ENCODE data around the gene PYHIN1. TPM values are rescaled to one million over a fixed set of nuclear protein-coding genes. Genes with fewer than 3 reads are reported as not detected.

PYHIN1 gene
- total and polyA plus RNA-seq, 2 of the 8 experiments (the other 6 are each of a cell fraction or from before 2014, with no cell fraction given), result not detected

- Histone ChIP-seq H2BK12ac (ENCODE audit: low read depth, low read length) (no peak overlapping the region), H3K4ac (replicated peaks; ENCODE audit: insufficient read length, low read depth, low read length) (no peak overlapping the region), H3K4me3 (ENCODE audit: extremely low read depth in 1 of 4, insufficient read depth in 2 of 4, low read depth in 3 of 4, low read length in 4 of 4) (no peak overlapping the region), H3K36me3 (ENCODE audit: control insufficient read depth in 2 of 4, insufficient read depth in 4 of 4, low read length in 3 of 4) (no peaks in the 10 kb centered on the region), H2BK15ac (ENCODE audit: low read length) (no peak overlapping the region), H3K4me1 (replicated peaks in 1 of 4; ENCODE audit: control insufficient read depth in 3 of 4, insufficient read depth in 4 of 4, low read length in 3 of 4) (no peaks in the 10 kb centered on the region), H4K5ac (ENCODE audit: insufficient read length, low read depth, low read length) (no peak overlapping the region), H3K9ac (replicated peaks in 1 of 4; ENCODE audit: extremely low read depth in 1 of 4, low read depth in 3 of 4, low read length in 3 of 4) (no peak overlapping the region), H3K79me1 (ENCODE audit: low read depth, low read length) (no peaks in the 10 kb centered on the region), H2BK20ac (ENCODE audit: low read length) (no peak overlapping the region), H3K23ac (ENCODE audit: insufficient read length) (no peak overlapping the region), H2BK120ac (replicated peaks; ENCODE audit: low read depth, low read length) (no peak overlapping the region), H3K4me2 (ENCODE audit: insufficient read depth in 1 of 2, low read depth in 2 of 2, low read length in 2 of 2) (no peak overlapping the region), H3K56ac (replicated peaks; ENCODE audit: insufficient read length, low read depth, low read length) (no peak overlapping the region), H3K14ac (ENCODE audit: insufficient read length) (no peak overlapping the region), H4K91ac (replicated peaks; ENCODE audit: insufficient read length, low read length) (no peak overlapping the region), H4K8ac (ENCODE audit: extremely low read depth, insufficient read depth, low read length) (no peak overlapping the region), H3K27ac (ENCODE audit: low read depth, low read length) (no peak overlapping the region), H3K9me3 (ENCODE audit: insufficient read depth in 2 of 2, low read depth in 1 of 2, low read length in 1 of 2) (peaks cover 0 to 9% of the 10 kb centered on the region in 2 experiments; a peak in 1 of 4 replicates), H2AK5ac (ENCODE audit: low read depth, low read length) (no peak overlapping the region), H3K79me2 (ENCODE audit: control insufficient read depth in 1 of 2, insufficient read depth in 2 of 2, low read length in 2 of 2) (no peaks in the 10 kb centered on the region), H4K20me1 (replicated peaks in 1 of 2; ENCODE audit: control insufficient read depth in 1 of 2, insufficient read depth in 2 of 2, low read length in 2 of 2) (no peaks in the 10 kb centered on the region), H3K18ac (ENCODE audit: extremely low read depth, low read length) (no peak overlapping the region), H3K27me3 (replicated peaks in 1 of 4; ENCODE audit: control insufficient read depth in 3 of 4, extremely low read depth in 1 of 4, insufficient read depth in 3 of 4, low read length in 3 of 4) (no peaks in the 10 kb centered on the region), H3K23me2 (ENCODE audit: low read depth, low read length) (no peaks in the 10 kb centered on the region), H2BK5ac (ENCODE audit: low read depth, low read length) (no peak overlapping the region), H2AFZ (ENCODE audit: low read length) (no peak overlapping the region)
- FAIRE-seq (no peak), DNase-seq (ENCODE audit: low read depth in 1 of 2, low spot score in 2 of 2) (no peak)
- TF ChIP-seq JUND (IDR thresholded peaks at IDR 0.05; ENCODE audit: low read length) (no peak), NANOG (IDR thresholded peaks at IDR 0.05; ENCODE audit: insufficient read depth, low read depth, low read length, poor library complexity, severe bottlenecking) (no peak), RAD21 (IDR thresholded peaks at IDR 0.05 in 1 of 2, conservative IDR thresholded peaks at IDR 0.05 in 1 of 2; ENCODE audit: low read depth in 2 of 2, low read length in 2 of 2) (no peak), CHD1 (IDR thresholded peaks at IDR 0.05; ENCODE audit: low read depth, low read length) (no peak), EP300 (IDR thresholded peaks at IDR 0.05; ENCODE audit: borderline replicate concordance in 1 of 2, low read depth in 2 of 2, low read length in 2 of 2) (no peak), TAF1 (IDR thresholded peaks at IDR 0.05; ENCODE audit: low read depth, low read length) (no peak), CHD2 (IDR thresholded peaks at IDR 0.05; ENCODE audit: low read length) (no peak), GTF2F1 (IDR thresholded peaks at IDR 0.05; ENCODE audit: borderline replicate concordance, low read depth, low read length) (no peak), KDM5A (IDR thresholded peaks at IDR 0.05; ENCODE audit: low read length) (no peak), SIX5 (IDR thresholded peaks at IDR 0.05; ENCODE audit: low read depth, low read length) (no peak), POLR2AphosphoS5 (IDR thresholded peaks at IDR 0.05; ENCODE audit: low read depth, low read length) (no peak), TEAD4 (IDR thresholded peaks at IDR 0.05; ENCODE audit: low read depth, low read length) (no peak)
- CTCF ChIA-PET (ENCODE audit: partially characterized antibody), result no interaction called here
- POLR2A ChIA-PET (ENCODE audit: partially characterized antibody), result no interaction called here
- WGBS, 2 experiments (ENCODE audit: extremely low coverage in 1 of 2, insufficient coverage in 1 of 2, insufficient read length in 1 of 2, insufficient replicate concordance in 2 of 2, low coverage in 1 of 2, low lambda C conversion rate in 2 of 2, missing lambda C conversion rate in 1 of 2), result 85% methylated on average over 5 of the region's 5 CpGs; no CpG with 5 or more reads in 1 of the 2 experiments
Measured at GRCh38 chr1:158930504-158930903, 848 bp upstream of the PYHIN1 start.

Data from H1 (cell line).